HG02759 (cell line): Measurements from ENCODE around the gene MYO1C.

Experiments used
- ATAC-seq: cut with Tn5 transposase; IDR thresholded peaks from one replicate; pipeline ENCODE4 v1.9.1; 2021; ENCODE audit warnings: mild to moderate bottlenecking, moderate library complexity; ENCODE audit not compliant: unreplicated experiment

MYO1C gene

DNA sequence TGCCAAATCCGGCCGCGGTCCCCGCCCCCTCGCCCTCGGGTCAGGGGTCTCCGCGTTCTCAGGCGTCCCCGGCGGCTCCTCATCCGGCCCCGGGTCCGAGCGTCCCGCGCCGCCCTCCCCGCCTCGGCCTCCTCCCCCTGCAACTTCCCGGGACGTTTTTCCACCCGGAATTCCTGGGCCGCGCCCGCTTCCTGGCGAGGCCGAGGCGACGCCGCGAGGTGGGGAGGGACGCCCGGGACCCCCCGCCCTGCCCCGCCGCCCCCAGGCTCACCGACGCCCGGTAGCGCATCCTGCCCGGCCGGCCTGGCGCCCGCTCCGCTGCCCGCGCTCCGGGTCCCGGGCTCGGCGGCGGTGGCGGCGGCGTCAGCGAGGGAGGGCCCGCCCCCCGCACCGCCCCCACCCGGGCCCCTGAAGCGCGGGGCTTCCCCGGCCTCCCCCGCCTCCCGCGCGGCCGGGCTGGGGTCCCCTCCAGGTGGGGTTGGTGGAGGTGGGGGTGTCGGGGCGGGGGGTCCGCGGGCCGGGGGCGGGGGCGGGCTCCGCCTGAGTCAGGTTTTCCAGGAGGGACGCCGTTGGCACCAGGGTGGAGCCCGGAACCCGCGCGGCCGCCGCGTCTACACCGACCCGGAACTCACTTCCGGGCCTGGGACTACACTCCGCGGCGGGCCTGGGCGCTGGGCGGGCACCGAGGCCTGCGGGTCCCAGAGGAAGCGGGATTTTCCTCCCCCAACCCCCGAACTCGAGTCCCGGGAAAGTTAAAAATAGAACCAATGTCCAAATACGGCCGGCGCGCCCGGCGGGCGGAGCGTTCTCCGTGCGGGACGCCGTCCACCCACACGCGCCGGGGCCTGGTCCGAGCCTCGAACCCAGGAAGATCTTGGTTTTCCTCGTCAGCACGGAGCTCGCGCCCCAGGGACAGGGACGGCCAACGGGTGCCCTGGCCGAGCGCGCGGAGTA lies 6.8 kb downstream of the MYO1C start:
- ATAC-seq, result peak; percentile 34

DNA sequence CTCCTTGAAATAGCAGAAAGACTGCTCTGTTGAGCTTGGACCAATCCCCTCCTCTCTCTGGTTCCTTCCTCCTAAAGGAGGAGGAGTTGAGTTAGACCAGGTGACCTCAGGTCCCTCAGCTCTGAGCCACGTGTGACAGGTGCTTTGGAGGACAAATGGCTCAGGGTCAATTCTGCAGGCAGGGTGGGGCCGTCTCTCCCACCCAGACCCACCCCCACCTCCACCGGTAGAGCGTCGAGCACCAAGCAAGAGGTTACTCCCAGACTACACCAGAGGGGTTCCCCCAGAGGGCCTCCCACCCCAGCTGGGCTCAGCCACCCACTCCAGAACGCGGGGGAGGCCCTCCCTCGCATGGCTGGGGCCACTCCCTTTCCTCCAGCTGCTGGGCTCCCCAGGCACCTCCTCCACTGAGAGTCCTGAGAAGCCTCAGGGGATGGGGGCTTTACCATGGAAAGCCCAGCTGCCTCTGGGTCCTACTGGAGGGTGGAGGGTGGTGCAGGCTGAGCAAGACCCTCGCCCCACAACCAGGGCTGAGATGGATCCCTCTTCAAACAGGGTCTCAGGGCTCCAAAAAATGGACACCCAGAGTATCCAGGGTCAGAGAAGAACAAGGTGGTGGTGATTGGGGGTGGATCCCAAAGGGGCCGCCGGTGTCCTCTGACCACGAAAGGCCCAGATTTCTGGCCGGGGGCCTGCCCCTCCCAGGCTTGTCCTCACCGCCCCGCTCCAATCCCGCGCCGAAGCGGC lies 7.6 kb downstream of the MYO1C start:
- ATAC-seq, result peak; percentile 42

GRCh38 chr17:1484060-1484535 lies 8.4 kb downstream of the MYO1C start:
- ATAC-seq, result no peak

DNA sequence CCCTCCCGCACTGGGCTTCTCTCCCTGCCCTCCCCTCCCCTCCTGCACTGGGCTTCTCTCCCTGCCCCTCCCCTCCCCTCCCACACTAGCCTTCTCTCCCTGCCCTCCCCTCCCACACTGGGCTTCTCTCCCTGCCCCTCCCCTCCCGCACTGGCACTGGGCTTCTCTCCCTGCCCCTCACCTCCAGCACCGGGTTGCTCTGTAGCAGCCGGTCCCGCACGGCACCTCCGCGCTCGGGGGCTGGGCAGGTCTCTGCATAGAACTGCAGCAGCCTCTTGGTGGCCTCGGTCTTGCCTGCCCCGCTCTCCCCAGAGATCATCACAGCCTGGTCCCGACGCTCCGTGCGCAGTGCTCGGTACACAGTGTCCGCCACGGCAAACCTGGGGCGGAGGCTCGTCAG lies 9.8 kb downstream of the MYO1C start:
- ATAC-seq, result no peak

DNA sequence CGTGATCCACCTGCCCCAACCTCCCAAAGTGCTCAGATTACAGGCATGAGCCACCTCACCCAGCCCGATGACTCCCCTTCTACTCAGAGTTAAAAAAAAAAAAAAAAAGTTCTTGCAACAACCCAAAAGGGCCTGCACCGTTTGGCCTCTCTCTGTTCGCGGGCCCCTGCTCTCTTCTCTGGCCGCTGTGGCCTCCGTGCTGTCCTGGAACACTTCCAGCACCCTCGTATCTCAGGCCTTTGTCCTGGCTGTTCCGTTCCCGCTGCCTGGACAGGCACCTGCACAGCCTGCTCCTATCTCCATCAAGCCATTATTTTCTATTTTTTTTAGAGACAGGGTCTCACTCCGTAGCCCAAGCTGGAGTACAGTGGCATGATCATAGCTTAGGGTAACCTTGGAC lies 10.8 kb downstream of the MYO1C start:
- ATAC-seq, result no peak

DNA sequence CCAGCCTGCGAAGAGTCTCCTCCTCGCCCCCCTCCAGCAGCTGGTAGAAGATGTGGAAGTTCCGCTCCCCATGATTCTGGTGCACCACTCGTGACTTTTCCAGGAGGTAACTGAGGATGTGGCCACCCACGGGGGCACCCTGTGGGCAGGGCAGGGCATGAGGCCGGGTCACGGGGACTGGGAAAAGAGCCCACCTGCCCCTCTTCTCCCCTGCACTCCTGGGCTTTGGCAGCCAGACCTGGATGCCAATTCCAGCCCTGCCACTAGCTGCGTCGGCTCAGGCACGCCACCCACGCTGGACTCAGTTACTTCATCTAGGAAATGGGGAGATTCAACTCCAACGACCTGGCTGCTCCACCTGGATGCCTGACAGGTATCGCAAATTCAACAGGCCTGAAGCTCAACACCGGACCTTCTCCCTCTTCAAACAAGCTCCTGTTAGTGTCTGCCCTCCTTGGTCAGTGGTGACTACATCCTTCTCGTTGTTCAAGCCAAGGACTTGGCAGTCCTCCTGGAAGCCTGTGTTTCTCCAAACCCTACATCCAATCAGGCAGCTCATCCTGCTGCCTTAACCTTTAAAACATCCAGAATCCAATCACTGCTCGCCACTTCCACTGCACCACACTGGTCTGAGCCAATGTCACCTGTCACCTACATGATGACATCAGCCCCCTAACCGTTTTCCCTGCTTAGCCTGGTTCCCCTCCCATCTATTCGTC lies 11.6 kb downstream of the MYO1C start:
- no peak for ATAC-seq

DNA sequence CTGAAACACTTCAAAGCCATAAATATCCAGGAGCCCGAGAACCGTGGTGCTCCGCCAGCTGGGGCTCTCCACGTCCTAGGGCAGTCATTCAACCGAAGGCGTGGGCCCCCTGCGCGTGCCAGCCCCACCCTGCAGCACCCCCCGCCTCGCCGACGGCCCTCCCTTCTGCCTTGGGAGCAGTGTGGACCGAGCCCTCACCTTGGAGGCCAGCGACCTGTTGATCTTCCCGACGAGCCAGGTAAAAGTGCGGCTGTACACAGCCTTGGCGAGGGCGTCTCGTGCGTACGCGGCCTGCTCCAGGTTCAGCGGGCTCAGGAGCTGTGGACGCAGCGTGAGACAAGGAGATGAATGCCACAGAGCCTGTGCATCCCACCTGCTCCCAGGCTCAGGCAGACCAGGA lies 14.1 kb downstream of the MYO1C start:
- no peak for ATAC-seq

DNA sequence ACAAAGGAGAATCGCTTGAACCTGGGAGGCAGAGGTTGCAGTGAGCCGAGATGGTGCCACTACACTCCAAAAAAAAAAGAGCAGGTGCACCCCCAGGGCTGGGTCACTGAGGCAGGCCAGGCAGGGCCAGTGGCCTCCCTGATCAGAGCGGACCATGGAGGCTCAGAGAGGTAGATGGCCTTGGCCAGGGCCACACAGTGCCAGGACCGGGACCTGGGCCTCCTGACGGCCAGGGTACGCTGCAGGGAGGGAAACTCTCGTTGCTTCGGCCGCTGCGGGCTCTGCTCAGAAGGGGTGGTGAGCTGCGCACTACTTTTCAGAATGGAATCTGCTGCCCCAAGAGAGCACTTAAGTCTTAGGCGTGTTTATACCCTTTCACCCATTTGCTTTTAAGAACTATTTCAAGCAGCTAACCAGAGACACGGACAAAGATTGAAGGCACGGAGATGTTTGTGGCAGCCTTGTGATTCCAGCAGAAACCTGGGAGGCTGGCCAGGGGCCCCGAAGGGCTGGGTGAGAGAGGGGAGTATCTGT lies 17.1 kb downstream of the MYO1C start:
- no peak for ATAC-seq

DNA sequence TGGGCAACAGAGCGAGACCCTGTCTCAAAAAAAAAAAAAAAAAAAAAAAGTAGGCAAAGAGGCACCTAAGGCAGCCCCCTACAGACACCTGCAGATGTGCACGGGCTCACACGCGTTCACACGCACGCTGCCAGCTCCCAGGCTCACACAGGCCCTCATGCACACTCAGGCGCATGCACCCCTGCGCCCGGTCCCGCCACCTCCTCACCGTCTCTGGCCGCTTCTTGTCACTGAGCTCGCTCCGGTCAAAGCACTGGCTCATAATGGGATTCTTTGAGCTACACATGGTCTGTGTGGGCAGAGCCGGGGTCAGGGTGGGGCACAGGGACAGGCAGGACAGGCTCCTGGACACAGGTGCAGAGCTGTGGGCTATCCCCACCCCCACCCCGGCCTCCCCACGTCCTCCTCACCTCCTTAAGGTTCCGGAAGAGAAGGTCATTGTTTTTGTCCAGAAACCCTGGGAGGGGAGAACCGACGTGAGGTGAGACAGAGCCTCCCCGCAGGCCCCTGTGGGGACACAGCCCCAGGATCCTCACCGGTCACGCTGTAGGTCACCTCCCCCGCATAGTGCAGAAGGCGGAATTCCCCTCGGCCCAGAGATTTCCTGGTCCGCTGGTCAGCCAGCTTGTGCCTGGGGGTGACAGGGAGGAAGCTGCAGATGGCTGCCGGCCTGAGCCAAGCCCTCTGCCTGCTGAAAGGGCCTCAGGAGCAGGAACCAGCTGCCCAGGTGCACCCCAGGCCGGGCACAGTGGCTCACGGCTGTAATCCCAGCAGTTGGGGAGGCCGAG lies 17.9 kb downstream of the MYO1C start:
- ATAC-seq, result peak; percentile 69

DNA sequence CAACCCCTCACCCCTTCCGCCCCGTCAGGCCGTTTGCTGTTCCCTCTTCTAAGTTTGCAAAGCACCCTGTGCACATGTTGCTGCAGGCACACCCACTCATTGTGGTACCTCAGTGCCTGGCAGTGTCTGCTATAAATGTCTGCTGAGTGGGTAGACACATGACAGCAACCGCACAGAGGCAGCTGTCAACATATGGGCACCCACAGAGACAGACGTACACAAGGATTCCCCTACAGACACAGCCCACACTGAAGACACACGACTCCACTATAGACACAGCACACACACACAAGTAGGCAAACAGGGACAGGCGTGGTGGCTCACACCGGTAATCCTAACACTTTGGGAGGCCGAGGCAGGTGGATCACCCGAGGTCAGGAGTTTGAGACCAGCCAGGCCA lies 18.6 kb downstream of the MYO1C start:
- ATAC-seq, result peak; percentile 42

DNA sequence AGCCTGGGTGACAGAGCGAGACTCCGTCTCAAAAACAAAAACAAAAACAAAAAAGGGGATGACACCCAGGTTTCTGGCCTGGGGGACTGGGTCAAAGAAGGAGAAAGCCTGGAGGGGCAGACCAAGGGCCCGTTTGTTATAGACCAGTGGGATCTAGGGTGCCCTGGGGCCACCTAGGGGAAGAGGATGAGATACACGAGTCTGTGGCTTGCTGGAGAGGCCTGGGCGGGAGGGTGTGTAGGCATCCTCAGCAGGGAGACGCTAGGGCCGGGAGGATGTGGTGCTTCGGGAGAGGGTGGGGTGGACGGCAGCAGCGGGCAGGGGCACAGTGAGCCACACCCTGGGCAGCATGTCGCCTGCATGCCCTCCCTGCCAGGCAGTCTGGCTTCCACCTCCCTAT lies 19.3 kb downstream of the MYO1C start:
- no peak for ATAC-seq

- ATAC-seq, result no peak
Observed at GRCh38 chr17:1471911-1472821, 20.3 kb downstream of the MYO1C start.

DNA sequence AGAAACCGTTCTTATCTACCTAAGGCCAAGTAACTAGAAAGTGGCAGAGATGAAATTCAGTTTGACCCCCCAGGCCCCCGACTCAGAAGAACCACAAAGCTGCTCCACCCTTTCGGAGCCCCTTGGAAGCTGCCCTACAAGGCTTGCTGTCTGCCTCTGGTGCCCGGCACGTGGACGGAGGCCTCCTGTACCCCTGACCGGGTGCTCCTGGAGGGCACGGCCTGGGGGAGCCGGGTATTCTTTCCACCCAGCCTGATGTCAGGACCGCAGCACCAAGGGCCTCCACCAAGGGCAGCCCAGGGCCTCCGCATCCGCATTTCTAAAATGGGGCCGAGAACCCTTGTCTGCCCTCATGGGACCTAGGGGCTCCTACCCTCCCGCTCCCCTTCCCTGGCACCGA lies 21.0 kb downstream of the MYO1C start:
- no peak for ATAC-seq

GRCh38 chr17:1470755-1471462 lies 21.6 kb downstream of the MYO1C start:
- ATAC-seq, result no peak

GRCh38 chr17:1470071-1470754 lies 22.3 kb downstream of the MYO1C start:
- no peak for ATAC-seq

GRCh38 chr17:1469231-1469852 lies 23.1 kb downstream of the MYO1C start:
- no peak for ATAC-seq

DNA sequence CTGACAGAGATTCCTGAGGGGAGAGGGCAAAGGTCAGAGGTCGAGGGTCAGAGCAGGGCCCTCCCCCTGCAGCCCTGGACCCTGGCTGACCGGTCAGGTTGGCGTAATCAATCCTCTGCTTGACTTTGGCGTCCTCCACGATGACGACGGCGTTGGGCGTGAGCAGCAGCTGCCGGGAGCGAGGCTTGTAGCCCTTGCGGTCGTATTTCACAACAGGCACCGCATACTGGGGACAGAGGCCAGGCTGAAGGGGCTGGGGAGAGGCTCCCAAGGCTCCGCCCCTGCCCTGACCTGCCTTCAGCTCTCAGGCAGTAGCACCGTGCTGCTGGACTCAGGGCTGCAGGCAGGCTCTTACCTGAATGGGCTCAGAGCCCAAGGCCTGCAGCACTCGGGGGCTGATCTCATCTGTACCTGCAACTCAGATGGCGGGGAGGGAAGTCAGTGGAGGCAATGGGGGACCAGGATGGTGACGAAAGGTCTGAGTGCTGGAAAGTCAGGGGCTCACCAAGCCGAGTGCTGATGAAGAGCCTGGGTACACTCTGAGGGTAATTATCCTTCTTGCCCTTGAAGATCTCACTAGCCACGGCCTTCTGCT lies 24.5 kb downstream of the MYO1C start:
- no peak for ATAC-seq
